SK-N-SH treated with all-trans-retinoic acid at 6 μM for 48 hours (cell line): Measurements from ENCODE around the gene GRN.

Experiments
- BACH2 ChIP-seq: fragments of 250-450 bp; sonication (Bioruptor Pico); IDR thresholded peaks from 2 replicates; pipeline ENCODE4 v1.9.0; 2021; ENCODE audit warnings: mild to moderate bottlenecking, borderline replicate concordance
- CSDC2 ChIP-seq: fragments of 250-450 bp; sonication (Bioruptor Pico); IDR thresholded peaks from 2 replicates; pipeline ENCODE4 v1.5.0; 2020; ENCODE audit warnings: mild to moderate bottlenecking, moderate library complexity
- ESRRG ChIP-seq: fragments of 250-450 bp; sonication (Bioruptor Pico); IDR thresholded peaks from 2 replicates; pipeline ENCODE4 v1.6.1; 2021; ENCODE audit warnings: mild to moderate bottlenecking
- OSR1 ChIP-seq: fragments of 250-450 bp; sonication (Bioruptor Pico); IDR thresholded peaks from 2 replicates; pipeline ENCODE4 v1.8.0; 2022; ENCODE audit warnings: moderate library complexity, mild to moderate bottlenecking, inconsistent platforms
- RARB ChIP-seq: fragments of 250-450 bp; sonication (Bioruptor Pico); IDR thresholded peaks from 2 replicates; pipeline ENCODE4 v1.8.0; 2021; ENCODE audit warnings: mild to moderate bottlenecking, moderate library complexity
- SNAI2 ChIP-seq: fragments of 250-450 bp; sonication (Bioruptor Pico); IDR thresholded peaks from 2 replicates; pipeline ENCODE4 v1.5.0; 2020; ENCODE audit warnings: mild to moderate bottlenecking, moderate library complexity
- TOX ChIP-seq: fragments of 250-450 bp; sonication (Bioruptor Pico); IDR thresholded peaks from 2 replicates; pipeline ENCODE4 v1.8.0; 2021; ENCODE audit warnings: mild to moderate bottlenecking, moderate library complexity, borderline replicate concordance
- ZNF70 ChIP-seq: fragments of 450-650 bp; formaldehyde crosslinking; IDR thresholded peaks from 2 replicates; pipeline ENCODE4 v1.5.0; 2020; ENCODE audit warnings: mild to moderate bottlenecking, moderate library complexity
- TF ChIP-seq, protein P1 (sequence below): fragments of 250-450 bp; sonication (Bioruptor Pico); IDR thresholded peaks from 2 replicates; pipeline ENCODE4 v1.8.0; 2020; ENCODE audit warnings: mild to moderate bottlenecking, moderate library complexity, borderline replicate concordance
- TF ChIP-seq, protein P2 (sequence below): fragments of 250-450 bp; sonication (Bioruptor Pico); IDR thresholded peaks from 2 replicates; pipeline ENCODE4 v1.5.1; 2021; ENCODE audit warnings: mild to moderate bottlenecking, moderate library complexity

DNA sequence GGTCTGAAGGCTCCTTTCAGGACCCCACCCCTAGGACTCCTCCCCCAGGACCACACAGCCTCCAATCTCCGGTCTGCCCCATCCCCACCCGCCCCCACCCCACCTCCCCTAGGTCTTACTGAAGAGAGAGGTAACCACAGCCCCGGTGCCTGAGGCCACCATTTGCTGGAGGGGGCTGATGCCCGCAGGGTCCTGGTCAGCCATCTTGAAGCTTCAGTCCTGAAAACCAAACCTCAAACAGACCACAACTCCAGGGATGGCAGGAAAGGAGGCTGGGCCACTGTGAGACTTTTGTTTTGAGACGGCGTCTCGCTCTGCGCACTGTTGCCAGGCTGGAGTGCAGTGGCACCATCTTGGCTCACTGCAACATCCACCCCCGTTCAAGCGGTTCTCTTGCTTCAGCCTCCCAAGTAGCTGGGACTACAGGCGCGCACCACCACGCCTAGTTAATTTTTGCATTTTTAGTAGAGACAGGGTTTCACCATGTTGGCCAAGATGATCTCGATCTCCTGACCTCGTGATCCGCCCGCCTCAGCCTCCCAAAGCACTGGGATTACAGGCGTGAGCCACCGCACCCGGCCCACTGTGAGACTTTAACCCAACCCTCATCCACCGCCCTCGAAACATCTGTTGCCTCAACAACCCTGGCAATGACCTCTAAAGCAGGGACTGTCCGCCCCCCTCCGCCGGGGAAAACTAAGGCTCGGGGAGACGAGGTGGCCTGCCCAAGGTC is 21.6 kb upstream of the GRN start:
- TF ChIP-seq, protein P1, sequence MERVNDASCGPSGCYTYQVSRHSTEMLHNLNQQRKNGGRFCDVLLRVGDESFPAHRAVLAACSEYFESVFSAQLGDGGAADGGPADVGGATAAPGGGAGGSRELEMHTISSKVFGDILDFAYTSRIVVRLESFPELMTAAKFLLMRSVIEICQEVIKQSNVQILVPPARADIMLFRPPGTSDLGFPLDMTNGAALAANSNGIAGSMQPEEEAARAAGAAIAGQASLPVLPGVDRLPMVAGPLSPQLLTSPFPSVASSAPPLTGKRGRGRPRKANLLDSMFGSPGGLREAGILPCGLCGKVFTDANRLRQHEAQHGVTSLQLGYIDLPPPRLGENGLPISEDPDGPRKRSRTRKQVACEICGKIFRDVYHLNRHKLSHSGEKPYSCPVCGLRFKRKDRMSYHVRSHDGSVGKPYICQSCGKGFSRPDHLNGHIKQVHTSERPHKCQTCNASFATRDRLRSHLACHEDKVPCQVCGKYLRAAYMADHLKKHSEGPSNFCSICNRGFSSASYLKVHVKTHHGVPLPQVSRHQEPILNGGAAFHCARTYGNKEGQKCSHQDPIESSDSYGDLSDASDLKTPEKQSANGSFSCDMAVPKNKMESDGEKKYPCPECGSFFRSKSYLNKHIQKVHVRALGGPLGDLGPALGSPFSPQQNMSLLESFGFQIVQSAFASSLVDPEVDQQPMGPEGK (CRISPR knock-in tag): no peak
- TF ChIP-seq ESRRG (no peak), OSR1 (CRISPR knock-in tag) (no peak), RARB (CRISPR knock-in tag) (no peak), BACH2 (CRISPR knock-in tag) (no peak), SNAI2 (CRISPR knock-in tag) (no peak), ZNF70 (CRISPR knock-in tag) (no peak), CSDC2 (no peak), TOX (no peak)
- TF ChIP-seq, protein P2, sequence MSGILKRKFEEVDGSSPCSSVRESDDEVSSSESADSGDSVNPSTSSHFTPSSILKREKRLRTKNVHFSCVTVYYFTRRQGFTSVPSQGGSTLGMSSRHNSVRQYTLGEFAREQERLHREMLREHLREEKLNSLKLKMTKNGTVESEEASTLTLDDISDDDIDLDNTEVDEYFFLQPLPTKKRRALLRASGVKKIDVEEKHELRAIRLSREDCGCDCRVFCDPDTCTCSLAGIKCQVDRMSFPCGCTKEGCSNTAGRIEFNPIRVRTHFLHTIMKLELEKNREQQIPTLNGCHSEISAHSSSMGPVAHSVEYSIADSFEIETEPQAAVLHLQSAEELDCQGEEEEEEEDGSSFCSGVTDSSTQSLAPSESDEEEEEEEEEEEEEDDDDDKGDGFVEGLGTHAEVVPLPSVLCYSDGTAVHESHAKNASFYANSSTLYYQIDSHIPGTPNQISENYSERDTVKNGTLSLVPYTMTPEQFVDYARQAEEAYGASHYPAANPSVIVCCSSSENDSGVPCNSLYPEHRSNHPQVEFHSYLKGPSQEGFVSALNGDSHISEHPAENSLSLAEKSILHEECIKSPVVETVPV (CRISPR knock-in tag): no peak
